CD14-positive monocyte (primary cell): ENCODE data around the gene OR5K1. TPM values are rescaled to one million over a fixed set of nuclear protein-coding genes. Genes with fewer than 3 reads are reported as not detected.
A peak's percentile ranks its signal among the peaks of the same experiment; 100 is the strongest.

Experiments used
- DNase-seq, 3 donors: peaks; one replicate each; pipeline ENCODE4 v3.0.0-alpha.2; 2011 to 2022
- H2AFZ ChIP-seq: 2 replicates; pipeline ENCODE4 v1.6.0; 2012; ENCODE audit warnings: mild to moderate bottlenecking, low read depth, low read length, inconsistent platforms; ENCODE audit not compliant: insufficient read depth, poor library complexity, severe bottlenecking
- H3K27ac ChIP-seq, 2 donors: 1 replicate in 1 of 2; 2 replicates in 1 of 2; pipeline ENCODE4 v1.5.1; 2012 to 2013; ENCODE audit warnings: low read length in 2 of 2, control low read depth in 1 of 2, inconsistent platforms in 1 of 2, low read depth in 1 of 2, mild to moderate bottlenecking in 1 of 2
- H3K27me3 ChIP-seq, 2 donors: one replicate each; pipeline versions ENCODE4 v1.6.0 to v1.6.1; 2011 to 2013; ENCODE audit warnings: low read length in 2 of 2; ENCODE audit not compliant: control insufficient read depth in 2 of 2, insufficient read depth in 2 of 2
- H3K36me3 ChIP-seq, 2 donors: replicated peaks in 1 of 2; 1 replicate in 1 of 2; 2 replicates in 1 of 2; pipeline versions ENCODE4 v1.5.1 to v1.6.1; 2012 to 2013; ENCODE audit warnings: low read length in 2 of 2, control low read depth in 1 of 2, inconsistent platforms in 1 of 2, mild to moderate bottlenecking in 1 of 2; ENCODE audit not compliant: insufficient read depth in 2 of 2, control insufficient read depth in 1 of 2
- H3K4me1 ChIP-seq, 2 donors: 1 replicate in 1 of 2; 2 replicates in 1 of 2; pipeline versions ENCODE4 v1.5.1 to v1.6.1; 2012 to 2013; ENCODE audit warnings: low read length in 2 of 2, control low read depth in 1 of 2, inconsistent platforms in 1 of 2, mild to moderate bottlenecking in 1 of 2, moderate library complexity in 1 of 2; ENCODE audit not compliant: insufficient read depth in 2 of 2, control insufficient read depth in 1 of 2
- H3K4me2 ChIP-seq: replicated peaks from 2 replicates; pipeline ENCODE3; 2012; ENCODE audit warnings: low read length, moderate library complexity, mild to moderate bottlenecking; ENCODE audit not compliant: poor library complexity, severe bottlenecking; ENCODE audit errors: extremely low read depth
- H3K4me3 ChIP-seq, 3 experiments: fragments of 200-600 bp in 1 of 3; sonication (generic) in 1 of 3; replicated peaks in 1 of 3; 1 replicate in 2 of 3; 2 replicates in 1 of 3; pipeline ENCODE4 v1.5.1; 2011 to 2013; ENCODE audit warnings: low read length in 3 of 3, mild to moderate bottlenecking in 3 of 3, control low read depth in 2 of 3, low read depth in 2 of 3, inconsistent platforms in 1 of 3, moderate library complexity in 1 of 3
- H3K79me2 ChIP-seq: 2 replicates; pipeline ENCODE4 v1.6.0; 2012; ENCODE audit warnings: mild to moderate bottlenecking, control low read depth, inconsistent platforms, low read length, moderate library complexity; ENCODE audit not compliant: insufficient read depth
- H3K9ac ChIP-seq: 2 replicates; pipeline ENCODE4 v1.6.0; 2017; ENCODE audit warnings: low read length, mild to moderate bottlenecking; ENCODE audit not compliant: insufficient read depth, poor library complexity, severe bottlenecking
- H3K9me3 ChIP-seq, 2 donors: replicated peaks in 1 of 2; 1 replicate in 1 of 2; 2 replicates in 1 of 2; pipeline versions ENCODE4 v1.5.1 to v1.6.1; 2012 to 2013; ENCODE audit warnings: low read length in 2 of 2, control low read depth in 1 of 2; ENCODE audit not compliant: control insufficient read depth in 1 of 2, insufficient read depth in 1 of 2
- H4K20me1 ChIP-seq: 2 replicates; pipeline ENCODE4 v1.6.0; 2012; ENCODE audit warnings: mild to moderate bottlenecking, low read length, control low read depth, moderate library complexity; ENCODE audit not compliant: insufficient read depth
- H3K27ac Mint-ChIP-seq, 7 donors: one replicate each; pipeline ENCODE4 v1.8.0; 2020; ENCODE audit warnings: mild to moderate bottlenecking in 7 of 7, mixed read lengths in 7 of 7, moderate library complexity in 6 of 7, inconsistent platforms in 2 of 7
- H3K27me3 Mint-ChIP-seq, 3 donors: one replicate each; pipeline ENCODE4 v1.8.0; 2021 to 2022; ENCODE audit warnings: low read depth in 3 of 3, mild to moderate bottlenecking in 3 of 3, mixed read lengths in 3 of 3, moderate library complexity in 3 of 3, inconsistent platforms in 1 of 3
- H3K36me3 Mint-ChIP-seq, 2 donors: one replicate each; pipeline ENCODE4 v1.8.0; 2020; ENCODE audit warnings: mixed read lengths in 2 of 2, inconsistent platforms in 1 of 2, mild to moderate bottlenecking in 1 of 2
- H3K4me1 Mint-ChIP-seq: one replicate; pipeline ENCODE4 v1.8.0; 2020; ENCODE audit warnings: mild to moderate bottlenecking, mixed read lengths
- H3K4me3 Mint-ChIP-seq, 2 donors: one replicate each; pipeline ENCODE4 v1.8.0; 2020; ENCODE audit warnings: mild to moderate bottlenecking in 2 of 2, mixed read lengths in 2 of 2, moderate library complexity in 1 of 2
- H3K9me3 Mint-ChIP-seq, 7 donors: one replicate each; pipeline ENCODE4 v1.8.0; 2020 to 2022; ENCODE audit warnings: mixed read lengths in 7 of 7, mild to moderate bottlenecking in 6 of 7, moderate library complexity in 6 of 7, inconsistent platforms in 2 of 7
- whole genome bisulfite sequencing: methylation state at CpG from one replicate; pipeline ENCODE4 v1.1.5; 2013; ENCODE audit warnings: missing lambda C conversion rate; ENCODE audit not compliant: insufficient coverage; 5-methylcytosine and 5-hydroxymethylcytosine counted together
- intact Hi-C, 2 donors: fragments of 100-400 bp; cut with micrococcal nuclease; formaldehyde crosslinking; loops; one replicate each; pipeline versions ENCODE4 v1.15.0 to v1.15.1; 2023
- polyA plus RNA-seq, 3 donors: library from polyadenylated mRNA; depleted of rRNA in 1 of 3; unstranded in 2 of 3; stranded (reverse) in 1 of 3; fragments of 300-500 nt in 2 of 3; fragments of >200 nt in 1 of 3; fragmentation: Illumina TruSeq in 2 of 3; gene quantifications; 1 replicate in 2 of 3; 2 replicates in 1 of 3; pipeline ENCODE4 v1.2.3, GENCODE V29; 2012 to 2021
- TF ChIP-seq, protein P1 (sequence below): fragments of 200-600 bp; IDR thresholded peaks from one replicate; pipeline ENCODE4 v1.8.0; 2022; ENCODE audit warnings: antibody characterized with exemption, mild to moderate bottlenecking

The OR5K1 gene
- polyA plus RNA-seq, 3 donors = not detected

DNA sequence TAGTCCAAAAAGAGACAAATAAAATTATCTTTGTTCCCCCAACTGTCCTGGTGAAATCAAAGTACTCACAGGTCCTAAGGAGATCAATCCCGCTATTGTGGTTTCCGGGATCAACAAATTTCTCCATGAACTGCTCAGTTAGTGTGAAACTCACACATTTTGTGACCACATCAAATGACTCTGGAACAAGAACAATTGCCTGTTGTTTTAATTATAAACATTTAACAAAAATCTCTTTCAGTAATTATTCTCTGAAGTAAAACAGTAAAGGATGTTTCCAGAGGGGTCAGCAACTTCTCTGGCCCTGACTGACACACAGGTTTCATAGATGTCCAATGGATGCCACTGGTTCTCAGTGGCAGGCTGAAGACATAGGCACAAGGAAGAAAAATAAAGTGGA is 55.8 kb downstream of the OR5K1 start:
- Histone ChIP-seq H3K9ac (no peak overlapping the region), H4K20me1 (no peaks in the 10 kb centered on the region), H3K4me2 (no peak overlapping the region), H3K9me3 (no peaks in the 10 kb centered on the region), H3K4me1 (peaks cover 11 to 19% of the 10 kb centered on the region in 2 donors), H3K27me3 (no peaks in the 10 kb centered on the region), H3K4me3 (no peak overlapping the region), H3K36me3 (peaks cover 48 to 66% of the 10 kb centered on the region in 2 donors), H2AFZ (no peak overlapping the region), H3K27ac (peak overlapping the region in 1 of 2 donors; percentile 17), H3K79me2 (peaks cover 41% of the 10 kb centered on the region)
- Mint-ChIP-seq H3K4me1 (peaks cover 29% of the 10 kb centered on the region), H3K4me3 (no peak overlapping the region), H3K27ac (peak overlapping the region in 2 of 7 donors; percentile 21 to 51), H3K36me3 (peaks cover 53 to 60% of the 10 kb centered on the region in 2 donors), H3K27me3 (no peaks in the 10 kb centered on the region), H3K9me3 (no peaks in the 10 kb centered on the region)
- intact Hi-C loops = no loop called here
- DNase-seq = no peak
- WGBS = 100% methylated on average over 2 of the region's 2 CpGs
- TF ChIP-seq, protein P1, sequence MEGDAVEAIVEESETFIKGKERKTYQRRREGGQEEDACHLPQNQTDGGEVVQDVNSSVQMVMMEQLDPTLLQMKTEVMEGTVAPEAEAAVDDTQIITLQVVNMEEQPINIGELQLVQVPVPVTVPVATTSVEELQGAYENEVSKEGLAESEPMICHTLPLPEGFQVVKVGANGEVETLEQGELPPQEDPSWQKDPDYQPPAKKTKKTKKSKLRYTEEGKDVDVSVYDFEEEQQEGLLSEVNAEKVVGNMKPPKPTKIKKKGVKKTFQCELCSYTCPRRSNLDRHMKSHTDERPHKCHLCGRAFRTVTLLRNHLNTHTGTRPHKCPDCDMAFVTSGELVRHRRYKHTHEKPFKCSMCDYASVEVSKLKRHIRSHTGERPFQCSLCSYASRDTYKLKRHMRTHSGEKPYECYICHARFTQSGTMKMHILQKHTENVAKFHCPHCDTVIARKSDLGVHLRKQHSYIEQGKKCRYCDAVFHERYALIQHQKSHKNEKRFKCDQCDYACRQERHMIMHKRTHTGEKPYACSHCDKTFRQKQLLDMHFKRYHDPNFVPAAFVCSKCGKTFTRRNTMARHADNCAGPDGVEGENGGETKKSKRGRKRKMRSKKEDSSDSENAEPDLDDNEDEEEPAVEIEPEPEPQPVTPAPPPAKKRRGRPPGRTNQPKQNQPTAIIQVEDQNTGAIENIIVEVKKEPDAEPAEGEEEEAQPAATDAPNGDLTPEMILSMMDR = no peak

- H4K20me1 ChIP-seq = no peaks in the 10 kb centered on the region
These were observed 56.4 kb downstream of the OR5K1 start for GRCh38 chr3:98519351-98519750.

More at GRCh38 chr3:98519351-98519750, 56.4 kb downstream of the OR5K1 start:
- intact Hi-C loops = no loop called here
- H3K79me2 ChIP-seq = peaks cover 41% of the 10 kb centered on the region
- H3K9ac ChIP-seq = no peak overlapping the region
- H2AFZ ChIP-seq = no peak overlapping the region
- H3K36me3 Mint-ChIP-seq = peaks cover 53 to 57% of the 10 kb centered on the region in 2 donors
- H3K27me3 Mint-ChIP-seq = peaks cover 0 to 2% (median 0%) of the 10 kb centered on the region in 3 donors
- peaks cover 28% of the 10 kb centered on the region for H3K4me1 Mint-ChIP-seq
- H3K4me2 ChIP-seq = no peak overlapping the region
- peak overlapping the region in 1 of 2 donors; percentile 17 for H3K27ac ChIP-seq
- peak overlapping the region in 3 of 7 donors; percentile 31 to 70 (median 36) for H3K27ac Mint-ChIP-seq
- H3K4me3 ChIP-seq = no peak overlapping the region
- TF ChIP-seq, protein P1 = no peak
- 100% methylated on average over 1 of the region's 1 CpG for WGBS
- H3K9me3 ChIP-seq = no peaks in the 10 kb centered on the region
- peak overlapping the region in 1 of 2 donors; percentile 17 for H3K4me3 Mint-ChIP-seq
- H3K36me3 ChIP-seq = peaks cover 48 to 66% of the 10 kb centered on the region in 2 donors
- no peaks in the 10 kb centered on the region for H3K9me3 Mint-ChIP-seq
- no peaks in the 10 kb centered on the region for H3K27me3 ChIP-seq
- DNase-seq = no peak
- H3K4me1 ChIP-seq = peaks cover 11 to 19% of the 10 kb centered on the region in 2 donors
